ENCODE measurements around the gene STK4.

STK4 gene

DNA sequence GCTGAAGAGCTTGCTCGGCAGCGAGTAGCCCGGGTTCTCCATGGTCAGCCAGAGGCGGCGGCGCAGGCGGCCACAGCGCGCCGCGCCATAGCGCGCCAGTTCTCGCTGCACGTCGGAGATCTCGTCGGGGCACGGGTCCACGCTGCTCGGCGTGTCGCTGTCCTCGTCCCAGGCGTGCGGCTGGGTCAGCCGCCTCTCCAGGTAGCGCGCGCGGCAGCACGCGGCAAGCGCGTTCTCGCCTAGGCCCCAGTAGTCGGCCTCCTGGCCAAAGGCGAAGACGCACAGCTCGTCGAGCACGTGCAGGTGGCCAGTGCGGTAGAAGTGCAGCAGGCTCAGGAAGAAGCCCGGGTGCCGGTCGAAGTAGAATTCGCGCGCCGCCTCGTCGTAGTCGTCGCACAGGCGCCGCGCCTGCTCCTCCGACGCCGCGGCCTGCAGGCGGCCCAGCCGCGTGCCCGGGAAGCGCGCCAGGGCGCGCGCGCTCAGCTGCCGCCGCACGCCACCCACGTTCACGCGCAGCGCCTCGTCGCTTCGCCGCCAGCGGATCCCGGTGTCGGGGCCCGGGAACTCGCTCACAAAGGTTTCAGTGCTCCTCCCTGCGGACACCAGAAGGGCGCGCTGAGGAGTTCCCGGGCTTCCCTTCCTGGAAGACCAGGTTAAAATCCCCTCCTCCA is 131.9 kb downstream of the STK4 start:
- FAIRE-seq (no peak), DNase-seq (ENCODE audit: extremely low spot score, insufficient read length, low read depth) (no peak)

DNA sequence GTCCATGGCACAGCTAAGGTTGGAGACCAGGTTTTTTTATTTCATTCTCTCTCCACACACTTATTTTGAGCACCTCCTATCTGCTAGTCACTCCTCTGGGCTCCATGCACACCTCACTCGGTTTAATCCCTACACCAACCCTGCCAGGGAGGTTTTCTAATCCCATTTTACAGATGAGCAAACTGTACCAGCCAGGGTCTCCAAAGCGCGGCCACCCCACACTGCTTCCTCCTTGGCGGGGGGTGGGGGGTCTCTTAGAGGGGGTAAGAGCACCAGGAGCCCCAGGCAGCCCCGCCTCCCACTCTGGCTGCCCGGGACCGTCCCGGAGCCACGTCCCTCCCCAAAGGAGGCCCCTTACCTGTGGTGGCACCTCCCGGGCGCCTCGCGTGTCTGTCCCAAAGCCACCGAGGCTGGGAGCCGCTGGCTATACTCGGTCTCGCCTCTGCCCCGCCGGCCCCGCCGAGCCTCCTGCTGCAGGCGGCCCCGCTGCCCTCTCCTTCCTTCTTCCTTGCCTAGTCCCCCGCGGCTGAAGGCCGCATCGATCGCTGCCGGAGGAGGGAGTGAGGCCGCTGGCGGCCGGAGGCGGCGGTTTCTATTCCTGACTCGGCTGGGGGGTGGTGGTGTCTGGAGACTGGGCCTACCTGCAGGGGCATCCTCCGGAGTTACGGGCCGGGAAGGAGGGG is 134.4 kb downstream of the STK4 start, which contains the start of gene KCNS1:
TSS of gene KCNS1 (minus strand) at position 565 of the 683 bp plus-strand sequence. CDS start 1,891 bp downstream, outside the sequence.
- FAIRE-seq (no peak), DNase-seq (ENCODE audit: extremely low spot score, insufficient read length, low read depth) (no peak)

DNA sequence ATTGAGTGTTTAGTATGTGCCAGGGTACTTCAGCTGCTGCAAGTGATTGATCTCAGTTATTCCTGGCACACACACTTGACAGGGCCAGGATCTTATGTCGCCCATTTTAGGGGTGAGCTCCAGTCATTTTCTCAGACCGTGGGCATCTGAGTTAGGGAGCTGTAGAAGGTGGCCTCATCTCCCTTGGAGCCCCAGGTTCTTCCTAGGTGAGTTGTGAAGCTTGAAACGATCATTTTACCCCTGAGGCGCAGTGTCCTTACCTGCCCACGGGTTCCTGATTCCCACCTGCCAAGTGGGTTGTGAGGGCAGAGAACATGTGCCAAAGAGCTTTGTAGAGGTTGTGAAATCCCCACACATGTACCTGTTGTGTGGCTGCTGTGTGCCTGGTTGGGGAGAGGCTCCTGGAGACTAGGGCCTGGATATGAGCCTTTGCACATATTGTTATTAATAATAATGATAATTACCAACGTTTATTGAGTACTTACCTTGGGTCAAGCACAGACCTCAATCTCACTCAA is 135.1 kb downstream of the STK4 start:
- FAIRE-seq (no peak), DNase-seq (ENCODE audit: extremely low spot score, insufficient read length, low read depth) (no peak)

DNA sequence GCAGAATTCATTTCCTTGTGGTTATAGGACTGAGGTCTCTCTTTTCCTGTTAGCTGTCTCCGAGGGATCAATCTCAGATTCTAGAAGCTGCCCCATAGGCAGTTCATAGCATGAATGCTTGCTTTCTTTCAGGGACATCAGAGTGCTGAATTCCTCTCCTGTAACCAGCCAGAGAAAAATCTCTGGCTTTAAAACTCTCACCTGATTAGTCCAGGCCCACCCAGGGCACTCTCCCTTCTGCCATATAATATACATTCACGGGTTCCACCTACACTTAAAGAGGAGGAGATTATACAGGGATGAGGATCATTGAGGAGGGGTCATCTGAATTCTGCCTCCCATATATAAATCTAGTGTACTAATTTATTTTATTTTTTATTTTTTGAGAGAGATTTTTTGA is 136.8 kb downstream of the STK4 start:
- FAIRE-seq (no peak), DNase-seq (ENCODE audit: extremely low spot score, insufficient read length, low read depth) (no peak)

DNA sequence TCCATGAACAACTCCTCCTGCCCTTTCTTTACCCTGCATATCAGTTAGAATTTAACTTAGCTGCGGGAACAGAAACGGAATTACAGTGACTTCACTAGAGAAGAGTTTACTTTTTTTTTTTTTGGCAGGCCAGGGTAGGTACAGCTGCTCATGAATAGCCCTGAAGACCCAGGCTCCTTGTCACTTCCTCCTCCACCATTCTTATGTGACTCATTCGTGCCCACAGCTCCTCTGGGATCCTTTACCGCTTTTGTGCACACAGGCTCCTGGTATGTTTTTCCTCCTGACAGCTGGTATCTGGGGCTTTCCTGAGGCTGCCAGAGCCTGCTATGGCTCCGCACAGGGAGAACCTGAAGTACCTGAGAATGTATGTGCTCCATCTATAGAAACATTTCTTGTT is 138.5 kb downstream of the STK4 start:
- DNase-seq (ENCODE audit: extremely low spot score, insufficient read length, low read depth): no peak
- FAIRE-seq: no peak

DNA sequence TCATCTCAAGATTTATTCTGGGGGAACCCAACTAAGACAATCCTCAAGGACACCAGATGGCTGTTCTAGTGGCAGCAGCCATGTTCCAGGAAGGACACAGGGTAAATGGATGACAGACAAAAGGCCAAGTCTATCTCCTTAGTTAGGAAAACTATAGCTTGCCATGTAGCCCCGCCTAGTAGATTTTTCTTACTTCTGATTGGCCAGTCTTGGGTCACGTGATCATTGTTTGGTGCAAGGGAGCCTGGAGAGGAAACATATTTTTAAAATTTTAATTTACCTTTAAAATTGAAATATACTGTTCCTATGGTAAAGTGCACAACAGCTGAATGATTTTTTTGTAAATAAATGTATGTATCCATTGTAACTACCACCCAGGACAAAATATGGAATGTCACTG is 139.0 kb downstream of the STK4 start:
- no peak for FAIRE-seq
- no peak for DNase-seq (ENCODE audit: extremely low spot score, insufficient read length, low read depth)

DNA sequence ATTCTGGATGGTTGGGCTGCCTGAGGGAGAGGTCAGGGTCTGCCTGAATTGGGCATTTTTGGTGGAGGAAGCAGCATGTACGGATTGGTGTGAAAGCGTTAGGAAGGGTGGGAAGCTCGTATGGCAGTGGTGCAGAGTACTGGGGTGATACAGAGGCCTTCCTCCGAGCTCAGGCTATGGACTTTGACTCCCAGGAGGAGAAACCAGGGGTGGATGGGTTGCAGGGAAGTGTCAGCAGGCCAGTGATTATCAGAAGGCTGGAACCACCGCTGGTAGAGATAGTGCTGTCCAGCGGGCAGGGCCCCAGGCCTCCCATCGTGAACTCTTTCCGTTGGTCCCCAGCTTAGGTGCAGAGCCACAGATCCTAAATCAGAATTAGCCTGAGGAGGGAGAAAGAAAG is 143.3 kb downstream of the STK4 start:
- no peak for FAIRE-seq
- no peak for DNase-seq (ENCODE audit: extremely low spot score, insufficient read length, low read depth)

DNA sequence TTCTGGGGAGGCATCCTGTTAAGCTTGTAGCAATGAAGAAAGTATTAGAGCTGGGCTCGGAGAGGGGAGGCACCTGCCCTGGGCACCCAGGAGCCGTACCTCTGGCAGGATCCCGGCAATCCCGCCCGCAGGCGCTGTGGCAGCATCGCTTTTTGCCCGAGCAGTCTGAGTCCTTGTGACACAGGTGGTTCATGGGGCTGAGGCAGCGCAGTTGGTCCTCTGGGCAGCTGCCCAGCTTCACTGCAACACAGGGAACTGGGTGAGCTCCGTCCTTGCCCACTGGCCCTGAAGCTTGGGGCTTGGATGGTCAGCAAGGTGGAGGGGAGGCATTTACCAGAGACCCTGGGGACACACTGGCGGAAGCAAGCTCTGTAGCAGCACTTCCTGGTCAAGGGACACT is 144.0 kb downstream of the STK4 start:
- no peak for DNase-seq (ENCODE audit: extremely low spot score, insufficient read length, low read depth)
- no peak for FAIRE-seq

DNA sequence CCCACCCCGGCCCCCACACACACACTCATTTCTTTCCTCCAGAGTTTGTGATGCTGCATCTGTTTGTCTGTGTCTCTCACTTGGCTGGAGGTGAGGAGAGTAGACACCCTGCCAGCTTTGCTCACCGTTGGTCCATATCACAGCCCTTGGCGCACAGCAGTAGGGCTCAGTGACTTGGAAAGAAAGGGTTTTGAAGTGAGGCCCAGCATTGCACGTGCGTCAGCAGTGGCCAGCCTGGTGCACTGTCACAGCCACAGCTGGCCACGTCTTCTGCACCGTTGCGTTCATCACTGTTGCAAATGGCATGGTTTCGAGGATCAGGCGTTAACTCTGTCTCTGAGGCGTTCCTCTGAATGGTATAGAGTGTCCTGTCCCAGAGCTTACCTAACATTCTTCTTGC is 145.0 kb downstream of the STK4 start:
- DNase-seq (ENCODE audit: extremely low spot score, insufficient read length, low read depth) (no peak), FAIRE-seq (no peak)

DNA sequence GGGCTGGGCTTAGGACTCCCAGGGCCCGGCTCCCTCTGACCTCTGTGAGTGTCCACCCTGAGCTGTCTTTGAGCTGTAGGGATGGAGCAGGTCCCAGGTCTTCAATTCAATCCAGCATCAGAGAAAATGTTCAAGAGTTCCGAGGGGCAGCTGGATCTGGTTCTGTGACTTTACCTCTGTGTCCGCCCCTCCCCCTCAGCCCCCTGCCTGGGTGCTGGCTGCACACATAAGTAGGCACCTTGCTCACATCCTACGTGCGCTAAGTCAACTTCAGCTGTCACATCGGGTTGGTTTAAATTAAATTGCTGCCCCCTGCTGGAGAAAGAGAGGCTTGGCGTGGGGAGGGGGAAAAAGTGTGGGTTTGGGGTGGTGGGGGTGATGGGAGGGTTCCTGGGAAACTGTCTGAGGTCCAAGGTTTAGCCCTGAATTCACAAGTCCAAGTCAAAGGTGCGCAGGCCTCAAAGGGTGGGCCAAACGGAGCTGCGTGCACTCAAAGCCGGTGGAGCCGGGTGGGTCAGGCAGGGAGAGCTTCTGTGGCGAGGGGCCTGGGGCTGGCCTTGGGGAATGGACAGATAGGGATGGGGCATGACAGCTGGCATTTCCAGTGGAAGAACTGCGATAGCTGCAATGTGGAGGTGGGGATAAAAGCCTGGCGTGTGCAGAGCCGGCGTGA is 145.6 kb downstream of the STK4 start:
- DNase-seq (ENCODE audit: extremely low spot score, insufficient read length, low read depth): no peak
- FAIRE-seq: no peak

DNA sequence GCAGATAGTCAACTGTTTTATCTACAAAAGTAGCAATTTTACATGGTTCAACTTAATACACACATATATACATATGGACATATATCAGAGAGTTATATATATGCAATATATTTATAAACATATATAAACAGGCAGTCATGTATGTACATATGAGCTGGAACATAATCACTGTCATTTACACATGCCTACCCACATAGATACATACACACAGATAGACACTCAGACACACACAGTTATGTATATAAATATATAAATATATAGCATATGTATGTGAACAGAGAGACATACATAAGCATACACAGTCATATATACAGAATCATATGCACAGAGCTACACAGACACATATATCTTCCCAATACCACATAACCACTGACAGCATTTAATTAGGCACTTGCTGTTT is 146.4 kb downstream of the STK4 start:
- no peak for DNase-seq (ENCODE audit: extremely low spot score, insufficient read length, low read depth)
- no peak for FAIRE-seq

DNA sequence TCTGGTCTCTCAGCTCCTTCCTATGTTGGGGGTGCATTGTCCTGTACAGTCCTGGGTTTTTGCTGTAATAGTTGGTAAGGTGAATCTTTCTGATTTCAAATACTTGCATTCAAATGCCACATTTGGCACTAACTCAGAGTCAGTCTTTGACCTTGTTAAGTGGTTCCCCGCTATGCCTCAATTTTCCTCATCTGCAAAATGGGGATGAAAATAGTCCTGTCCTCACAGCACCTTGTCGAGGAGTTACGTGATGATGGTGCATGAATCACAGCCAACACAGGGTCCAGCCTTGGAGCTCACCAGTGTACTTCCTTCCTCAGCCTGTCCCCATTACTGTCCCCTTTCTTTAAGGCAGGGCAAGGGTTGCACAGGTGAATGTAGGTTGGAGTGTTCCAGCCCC is 147.6 kb downstream of the STK4 start:
- DNase-seq (ENCODE audit: extremely low spot score, insufficient read length, low read depth): no peak

DNA sequence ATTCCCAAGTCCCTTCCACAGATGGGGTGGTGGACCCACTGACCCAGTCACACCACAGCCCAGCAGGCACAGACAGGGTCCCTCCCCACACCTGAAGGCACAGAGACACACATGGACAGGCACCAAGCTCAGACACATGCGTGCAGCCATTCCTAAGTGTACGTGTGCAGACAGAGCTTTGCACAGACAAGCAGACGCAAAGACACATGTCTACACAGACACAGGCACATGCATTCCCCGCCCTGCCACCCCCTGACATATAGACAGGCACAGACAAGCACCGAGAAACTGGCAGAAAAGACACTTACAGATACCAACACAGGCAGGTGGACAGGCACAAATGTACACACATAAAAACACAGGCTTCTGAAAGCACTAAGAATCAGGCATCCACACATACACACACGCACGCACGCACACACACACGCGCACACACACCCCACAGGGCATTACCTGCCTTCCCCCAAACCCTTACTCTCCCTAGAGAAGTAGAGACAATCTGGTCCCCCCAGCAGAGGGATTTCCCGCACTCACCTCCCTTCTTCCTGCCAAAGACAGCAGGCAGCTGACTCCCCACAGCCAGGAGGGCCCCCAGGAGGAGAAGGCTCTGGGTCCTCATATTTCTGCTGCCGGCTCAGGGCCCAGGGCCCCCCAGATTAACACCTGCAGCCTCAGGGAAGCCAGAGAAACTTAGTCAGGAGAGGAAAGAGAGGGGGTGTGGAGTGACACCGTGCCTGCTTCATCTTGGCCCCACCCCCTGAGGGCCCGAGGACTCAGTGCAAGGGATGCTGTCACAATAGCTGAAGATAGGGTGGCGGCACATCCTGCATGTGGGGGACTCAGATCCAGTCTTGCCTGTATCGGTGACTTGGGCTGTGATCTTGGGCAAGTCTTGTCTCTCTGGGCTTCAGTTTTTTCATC is 148.4 kb downstream of the STK4 start, which contains the start of gene WFDC5:
TSS of gene WFDC5 (minus strand) at position 710 of the 921 bp plus-strand sequence. CDS start at position 619, 91 bp downstream.
- FAIRE-seq (no peak), DNase-seq (ENCODE audit: extremely low spot score, insufficient read length, low read depth) (no peak)

More for the DNA sequence above, 147.6 kb downstream of the STK4 start:
- FAIRE-seq: no peak

DNA sequence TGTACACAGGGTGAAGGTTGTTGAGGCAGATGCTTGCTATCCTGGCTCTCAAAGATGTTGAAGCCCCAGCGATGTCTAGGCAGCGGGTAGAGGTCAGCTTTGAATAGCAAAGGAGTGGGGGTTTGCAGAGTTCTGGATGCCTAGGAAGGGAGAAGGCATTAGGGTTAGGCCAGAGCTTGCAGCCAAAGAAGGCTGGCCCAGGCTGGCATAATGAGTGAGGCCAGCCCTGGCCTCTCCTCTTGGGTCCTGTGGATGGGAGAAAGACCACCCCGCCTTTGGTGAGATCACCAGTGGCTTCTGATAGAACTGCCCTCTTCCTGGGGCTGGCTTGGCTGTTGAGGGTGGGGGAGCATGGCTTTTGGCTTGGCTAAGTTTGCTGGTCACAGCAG is 149.1 kb downstream of the STK4 start:
- FAIRE-seq (no peak), DNase-seq (ENCODE audit: extremely low spot score, insufficient read length, low read depth) (no peak)

DNA sequence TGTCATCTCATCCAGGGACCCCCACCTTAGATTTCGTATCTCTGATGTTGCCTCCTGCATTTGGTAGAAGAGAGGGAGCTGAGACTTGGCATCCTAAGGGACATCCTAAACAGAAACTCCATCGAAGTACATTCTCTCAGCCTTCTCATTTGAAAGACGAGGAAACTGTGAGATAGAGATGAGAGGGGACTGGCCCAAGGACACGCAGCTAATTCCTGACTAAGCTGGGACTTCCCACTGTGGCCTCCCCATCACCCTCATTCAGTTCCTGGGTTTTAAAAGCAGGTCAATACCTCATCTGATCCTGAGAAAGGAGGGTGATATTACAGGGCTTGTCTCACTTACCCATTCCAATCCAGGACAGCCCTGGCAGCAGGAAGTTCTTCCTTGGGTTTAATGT is 149.5 kb downstream of the STK4 start:
- no peak for FAIRE-seq
- no peak for DNase-seq (ENCODE audit: extremely low spot score, insufficient read length, low read depth)

DNA sequence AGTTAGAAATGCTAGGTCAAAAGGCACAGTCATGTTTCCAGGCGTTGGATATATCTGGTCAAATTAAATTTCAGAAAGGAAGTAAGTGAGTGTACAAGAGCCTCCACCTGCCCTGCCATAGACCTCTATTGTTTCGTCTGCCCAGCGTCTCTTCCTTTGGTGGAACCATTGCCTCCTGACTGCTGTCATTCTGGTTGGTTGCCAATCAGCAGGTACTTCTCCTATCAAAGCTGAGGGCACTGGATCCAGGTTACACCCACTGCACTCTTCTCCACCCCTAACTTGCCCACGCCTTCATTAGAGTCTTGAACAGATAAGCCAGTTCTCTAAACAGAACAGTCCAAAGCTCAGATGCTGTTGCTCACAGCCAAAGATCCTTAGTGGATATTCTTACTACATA is 151.3 kb downstream of the STK4 start:
- FAIRE-seq (no peak), DNase-seq (ENCODE audit: extremely low spot score, insufficient read length, low read depth) (no peak)

DNA sequence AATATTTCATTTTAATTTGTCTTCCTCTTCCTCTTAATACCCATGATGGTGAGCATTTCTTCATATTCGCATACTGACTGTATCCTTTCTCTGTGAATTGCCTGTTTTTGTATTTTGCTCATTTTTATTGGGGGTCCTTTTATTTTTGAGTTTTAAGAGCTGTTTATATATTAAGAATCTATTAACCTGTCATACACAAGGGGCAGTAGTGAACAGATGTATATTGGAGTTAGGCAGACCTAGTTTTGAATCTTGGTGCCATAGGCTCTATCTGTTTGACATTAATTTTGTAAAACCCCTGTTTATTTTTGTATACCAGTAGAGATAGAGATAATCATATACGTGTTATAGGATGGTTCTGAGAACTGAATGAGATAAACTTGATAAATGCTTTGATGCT is 151.7 kb downstream of the STK4 start:
- FAIRE-seq: no peak
- no peak for DNase-seq (ENCODE audit: extremely low spot score, insufficient read length, low read depth)

DNA sequence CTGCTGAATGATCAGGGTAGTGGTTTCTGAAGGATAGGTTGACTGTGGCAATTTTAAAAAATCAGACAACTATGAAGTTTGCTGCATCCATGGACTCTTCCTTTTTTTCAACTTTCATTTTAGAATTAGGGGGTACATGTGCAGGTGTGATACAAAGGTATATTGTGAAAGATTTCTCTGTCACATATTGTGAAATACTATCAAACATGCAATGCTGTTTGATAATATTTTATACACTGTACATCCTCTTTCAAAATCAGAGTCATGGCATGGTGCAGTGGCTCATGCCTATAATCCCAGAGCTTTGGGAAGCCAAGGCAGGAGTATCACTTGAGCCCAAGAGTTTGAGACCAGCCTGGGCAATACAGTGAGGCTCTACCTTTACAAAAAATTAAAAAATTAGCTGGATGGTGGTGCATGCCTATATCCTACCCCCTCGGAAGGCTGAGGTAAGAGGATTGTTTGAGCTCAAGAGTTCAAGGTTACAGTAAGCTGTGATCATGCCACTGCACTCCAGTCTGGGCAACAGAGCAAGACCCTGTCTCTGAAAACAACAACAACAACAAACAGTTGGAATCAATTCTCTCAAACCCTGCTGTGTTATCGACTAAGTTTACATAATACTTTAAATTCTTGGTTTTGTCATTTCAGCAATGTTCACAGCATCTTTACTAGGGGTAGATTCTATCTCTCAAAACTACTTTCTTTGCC is 153.4 kb downstream of the STK4 start:
- FAIRE-seq (no peak), DNase-seq (ENCODE audit: extremely low spot score, insufficient read length, low read depth) (no peak)

DNA sequence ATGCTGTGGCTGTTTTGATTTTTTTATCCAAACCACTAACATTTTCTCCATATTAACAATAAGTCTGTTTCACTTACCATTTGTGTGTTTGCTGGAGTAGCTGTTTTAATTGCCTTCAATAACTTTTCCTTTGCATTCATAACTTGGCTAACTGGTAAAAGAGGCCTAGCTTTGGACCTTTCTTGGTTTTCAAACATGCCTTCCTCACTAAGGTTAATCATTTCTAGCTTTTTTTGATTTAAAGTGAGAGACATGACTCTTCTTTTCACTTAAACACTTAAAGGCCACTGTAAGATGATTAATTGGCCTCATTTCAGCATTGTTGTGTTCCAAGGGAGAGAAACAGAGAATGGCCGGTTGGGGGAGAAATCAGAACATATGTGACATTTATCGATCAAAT is 155.1 kb downstream of the STK4 start:
- FAIRE-seq (no peak), DNase-seq (ENCODE audit: extremely low spot score, insufficient read length, low read depth) (no peak)

Measured in GM18507 (cell line).